SK-N-MC (cell line): ENCODE measurements around the gene SERPINB12.

Source experiments
- DNase-seq: peaks from one replicate; pipeline ENCODE4 v3.0.0-alpha.2; 2011; ENCODE audit warnings: low read depth, low spot score
- H3K27ac ChIP-seq: fragments of 200-600 bp; sonication (generic); 2 replicates; pipeline ENCODE4 v1.5.1; 2016; ENCODE audit warnings: mixed run types
- H3K36me3 ChIP-seq: fragments of 200-600 bp; sonication (generic); 2 replicates; pipeline ENCODE4 v1.6.1; 2017; ENCODE audit warnings: antibody characterized with exemption, low read length, mixed read lengths; ENCODE audit not compliant: insufficient read depth
- H3K4me3 ChIP-seq: fragments of 200-600 bp; sonication (generic); 2 replicates; pipeline ENCODE4 v1.5.1; 2016
- H3K9ac ChIP-seq: fragments of 200-600 bp; sonication (generic); 2 replicates; pipeline ENCODE4 v1.8.0; 2017; ENCODE audit warnings: mixed run types, mixed read lengths; ENCODE audit not compliant: insufficient read length
- H3K9me3 ChIP-seq: fragments of 200-600 bp; sonication (generic); 2 replicates; pipeline ENCODE4 v1.6.1; 2017; ENCODE audit warnings: low read depth, mild to moderate bottlenecking, antibody characterized with exemption, low read length, moderate library complexity, mixed read lengths
- EZH2 ChIP-seq: fragments of 200-600 bp; sonication (generic); IDR thresholded peaks from one replicate; pipeline ENCODE4 v1.6.1; 2017; ENCODE audit warnings: antibody characterized with exemption
- FOXP2 ChIP-seq: optimal IDR thresholded peaks from 2 replicates; pipeline ENCODE3; 2011; ENCODE audit warnings: mild to moderate bottlenecking, moderate library complexity; ENCODE audit not compliant: insufficient read depth; ENCODE audit errors: extremely low read length, control extremely low read depth
- POLR2AphosphoS5 ChIP-seq: IDR thresholded peaks from 2 replicates; pipeline ENCODE4 v1.6.1; 2012; ENCODE audit warnings: mild to moderate bottlenecking, low read depth, low read length, borderline replicate concordance

The SERPINB12 gene

GRCh38 chr18:63532471-63532870, 9.7 kb upstream of the SERPINB12 start:
- Histone ChIP-seq H3K9me3 (no peaks in the 10 kb centered on the region), H3K27ac (no peak overlapping the region), H3K36me3 (no peaks in the 10 kb centered on the region), H3K9ac (no peak overlapping the region), H3K4me3 (no peak overlapping the region)
- no peak for DNase-seq
- no peak for TF ChIP-seq POLR2AphosphoS5
- TF ChIP-seq EZH2, result no peak
- TF ChIP-seq FOXP2, result no peak

GRCh38 chr18:63534615-63535014, 7.6 kb upstream of the SERPINB12 start:
- H3K36me3 ChIP-seq, result no peaks in the 10 kb centered on the region
- no peak overlapping the region for H3K9ac ChIP-seq
- no peaks in the 10 kb centered on the region for H3K9me3 ChIP-seq
- TF ChIP-seq EZH2 (no peak), FOXP2 (no peak), POLR2AphosphoS5 (no peak)
- DNase-seq, result no peak
- no peak overlapping the region for H3K27ac ChIP-seq
- no peak overlapping the region for H3K4me3 ChIP-seq

DNA sequence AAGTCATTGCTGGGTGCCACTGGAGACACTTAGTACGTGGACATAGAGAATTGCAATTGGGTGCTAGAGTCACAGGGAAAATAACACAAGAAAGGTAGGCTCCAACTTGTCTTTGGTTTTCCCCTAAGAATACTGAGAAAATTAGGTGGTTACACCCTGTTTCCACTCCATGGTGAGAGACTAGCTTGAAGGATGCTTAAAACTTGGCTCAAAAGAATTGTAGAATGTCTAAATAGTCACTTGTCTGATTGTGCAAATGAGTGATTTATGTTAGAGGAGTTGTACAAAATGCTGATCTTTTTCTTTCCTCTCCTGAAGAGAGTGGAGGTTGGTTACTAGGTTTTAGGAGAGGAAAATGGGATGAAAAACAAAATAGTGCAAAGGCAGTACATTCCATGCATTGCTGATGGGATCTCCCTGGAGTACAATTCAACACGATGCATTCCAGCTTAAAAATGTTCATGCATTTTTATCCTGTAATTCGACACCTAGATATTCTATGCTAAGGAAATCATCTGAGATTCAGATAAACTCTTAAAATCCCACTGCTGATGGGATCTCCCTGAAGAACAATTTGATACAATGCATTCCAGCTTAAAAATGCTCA, 2.2 kb upstream of the SERPINB12 start:
- DNase-seq, result peak; percentile 66
- Histone ChIP-seq H3K9ac (no peak overlapping the region), H3K4me3 (peak overlapping the region; percentile 49), H3K36me3 (no peaks in the 10 kb centered on the region), H3K9me3 (no peaks in the 10 kb centered on the region), H3K27ac (peak overlapping the region; percentile 95)
- TF ChIP-seq FOXP2 (no peak), POLR2AphosphoS5 (no peak), EZH2 (no peak)

DNA sequence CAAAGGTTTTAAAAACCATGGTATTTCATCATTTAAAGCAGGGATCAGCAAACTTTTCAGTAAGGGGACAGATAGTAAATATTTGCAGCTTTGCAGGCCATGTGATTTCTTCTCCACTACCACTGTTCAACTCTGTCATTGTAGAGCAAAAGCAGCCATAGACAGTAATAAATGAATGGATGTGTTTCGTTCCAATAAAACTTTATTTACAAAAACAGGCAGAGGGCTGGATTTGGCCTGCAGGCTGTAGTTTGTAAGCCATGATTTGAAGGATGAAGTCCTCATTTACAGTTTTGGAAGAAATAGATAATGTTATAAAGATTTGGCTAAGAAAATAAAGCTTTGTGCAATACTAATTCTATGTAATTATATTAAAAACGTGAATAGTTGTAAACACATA, 1.8 kb downstream of the SERPINB12 start:
- Histone ChIP-seq H3K9me3 (no peaks in the 10 kb centered on the region), H3K9ac (no peak overlapping the region), H3K27ac (peak overlapping the region; percentile 58; the same call in 1 of the 2 replicates), H3K4me3 (no peak overlapping the region), H3K36me3 (no peaks in the 10 kb centered on the region)
- TF ChIP-seq FOXP2 (no peak), EZH2 (no peak), POLR2AphosphoS5 (no peak)
- no peak for DNase-seq

- no peak for TF ChIP-seq EZH2
- H3K4me3 ChIP-seq, result no peak overlapping the region
- no peak overlapping the region for H3K9ac ChIP-seq
- H3K9me3 ChIP-seq, result no peaks in the 10 kb centered on the region
- peak overlapping the region; percentile 58 for H3K27ac ChIP-seq
- DNase-seq, result no peak
- no peaks in the 10 kb centered on the region for H3K36me3 ChIP-seq
Measured at GRCh38 chr18:63545000-63545399, 2.8 kb downstream of the SERPINB12 start.

DNA sequence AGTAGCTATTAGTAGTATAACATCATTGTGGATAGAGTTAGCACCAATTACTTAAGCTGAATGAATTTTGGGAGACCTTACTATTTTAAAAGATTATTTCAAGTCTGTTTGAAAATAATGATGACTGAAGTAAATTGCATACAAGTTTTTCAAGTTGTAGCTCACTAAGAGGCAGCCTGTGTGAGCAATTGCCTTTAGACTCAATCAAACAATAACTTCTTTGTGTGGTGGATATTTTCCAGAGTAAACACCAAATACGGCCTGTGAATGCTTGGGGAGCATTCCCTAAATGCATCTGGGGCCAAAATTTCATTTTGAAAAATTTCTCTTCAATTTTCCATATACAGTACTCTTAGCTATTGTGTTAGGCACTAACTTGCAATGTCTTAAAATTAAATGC, 7.9 kb downstream of the SERPINB12 start:
- DNase-seq, result no peak
- TF ChIP-seq FOXP2 (no peak), EZH2 (no peak), POLR2AphosphoS5 (no peak)
- H3K4me3 ChIP-seq, result no peak overlapping the region
- H3K9ac ChIP-seq, result no peak overlapping the region
- H3K9me3 ChIP-seq, result no peaks in the 10 kb centered on the region
- no peaks in the 10 kb centered on the region for H3K36me3 ChIP-seq
- no peak overlapping the region for H3K27ac ChIP-seq

DNA sequence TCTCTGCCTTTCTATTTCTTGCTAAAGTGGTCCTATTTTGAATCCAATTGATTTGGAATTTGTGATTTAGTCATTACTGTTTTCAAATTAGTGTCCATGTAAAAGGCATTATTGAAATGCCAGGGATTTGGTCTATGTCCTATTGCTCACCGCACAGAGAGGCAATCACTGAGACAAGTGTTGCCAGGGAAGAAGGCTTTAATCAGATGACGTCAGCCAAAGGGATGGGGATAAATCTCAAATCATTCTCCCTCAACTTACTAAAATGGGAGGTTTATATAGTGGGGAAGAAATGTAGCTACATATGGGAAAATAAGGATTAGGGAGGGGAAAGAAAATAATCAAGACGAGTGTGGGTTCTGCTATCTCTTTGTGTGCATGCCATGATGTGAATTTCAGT, 9.6 kb downstream of the SERPINB12 start:
- H3K9me3 ChIP-seq, result no peaks in the 10 kb centered on the region
- no peaks in the 10 kb centered on the region for H3K36me3 ChIP-seq
- TF ChIP-seq POLR2AphosphoS5, result no peak
- TF ChIP-seq FOXP2, result no peak
- TF ChIP-seq EZH2, result no peak
- no peak overlapping the region for H3K27ac ChIP-seq
- H3K9ac ChIP-seq, result no peak overlapping the region
- H3K4me3 ChIP-seq, result no peak overlapping the region
- no peak for DNase-seq

DNA sequence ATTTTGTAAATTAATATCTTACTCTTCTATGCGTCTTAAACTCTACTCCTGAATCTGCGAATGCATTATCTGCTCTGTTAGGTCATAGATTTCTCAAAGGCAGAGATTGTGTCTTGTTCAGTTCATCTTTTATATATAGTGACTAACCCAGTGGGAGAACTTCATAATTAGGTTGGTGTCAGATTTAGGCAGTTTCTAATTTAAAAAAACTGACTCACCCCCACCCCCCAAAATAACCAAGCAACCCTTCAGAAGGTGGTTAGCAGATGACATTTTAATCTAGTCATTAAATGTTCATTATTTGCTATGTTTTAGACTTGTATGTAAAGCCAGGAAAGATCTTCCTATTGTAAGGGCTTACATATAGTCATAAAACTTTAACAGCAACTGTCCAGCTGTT, 10.4 kb downstream of the SERPINB12 start:
- TF ChIP-seq FOXP2 (no peak), POLR2AphosphoS5 (no peak), EZH2 (no peak)
- Histone ChIP-seq H3K27ac (peak overlapping the region; percentile 39; the same call in 1 of the 2 replicates), H3K36me3 (no peaks in the 10 kb centered on the region), H3K9ac (no peak overlapping the region), H3K9me3 (no peaks in the 10 kb centered on the region), H3K4me3 (no peak overlapping the region)
- no peak for DNase-seq

DNA sequence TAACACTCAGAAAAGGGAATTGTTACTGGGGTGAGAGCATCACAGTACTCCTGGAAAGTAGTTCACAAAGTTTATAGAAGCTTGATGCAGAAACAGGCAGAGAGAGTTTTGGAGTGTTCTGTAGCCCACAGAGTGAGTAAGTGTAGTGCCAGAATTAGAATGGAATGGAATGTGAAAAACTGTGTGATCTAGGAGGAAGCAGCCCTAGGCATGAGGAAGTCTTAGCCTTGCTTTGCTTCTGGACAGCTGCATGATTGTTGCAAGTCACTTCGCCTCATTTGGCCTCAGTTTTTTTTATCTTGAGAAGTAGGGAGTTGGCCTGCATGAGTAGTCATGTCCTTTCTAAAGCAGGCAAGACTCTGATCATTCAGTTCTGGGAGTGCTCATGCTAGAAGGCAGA, 10.9 kb downstream of the SERPINB12 start:
- H3K36me3 ChIP-seq, result no peaks in the 10 kb centered on the region
- no peak overlapping the region for H3K4me3 ChIP-seq
- H3K9ac ChIP-seq, result no peak overlapping the region
- peak overlapping the region; percentile 39; the same call in 1 of the 2 replicates for H3K27ac ChIP-seq
- no peaks in the 10 kb centered on the region for H3K9me3 ChIP-seq
- TF ChIP-seq FOXP2 (no peak), EZH2 (no peak)
- DNase-seq, result no peak
